Stomach (tissue), 9 donors: ENCODE data around the gene UPF1. TPM values are rescaled to one million over a fixed set of nuclear protein-coding genes. Genes with fewer than 3 reads are reported as not detected.

ENCODE experiments used
- DNase-seq, 2 donors: peaks; one replicate each; pipeline versions ENCODE4 v3.0.0 to v3.0.0-alpha.2; 2013 to 2019
- H3K27ac ChIP-seq, 5 donors: fragments of 200-600 bp in 4 of 5; sonication (generic) in 4 of 5; one replicate each; pipeline ENCODE4 v1.5.1; 2013 to 2019; ENCODE audit warnings: mild to moderate bottlenecking in 1 of 5, moderate library complexity in 1 of 5
- H3K27me3 ChIP-seq, 3 donors: fragments of 200-600 bp; sonication (generic); one replicate each; pipeline ENCODE4 v1.5.1; 2017 to 2019; ENCODE audit warnings: mixed run types in 1 of 3
- H3K36me3 ChIP-seq, 4 donors: fragments of 200-600 bp; sonication (generic); 1 replicate in 3 of 4; 2 replicates in 1 of 4; pipeline ENCODE4 v1.5.1; 2016 to 2019
- H3K4me1 ChIP-seq, 4 donors: fragments of 200-600 bp; sonication (generic); one replicate each; pipeline ENCODE4 v1.5.1; 2016 to 2019
- H3K4me3 ChIP-seq, 4 donors: fragments of 200-600 bp; sonication (generic) in 3 of 4; one replicate each; pipeline ENCODE4 v1.5.1; 2016 to 2019; ENCODE audit warnings: mild to moderate bottlenecking in 1 of 4
- H3K9me3 ChIP-seq, 4 donors: fragments of 200-600 bp; sonication (generic); one replicate each; pipeline ENCODE4 v1.5.1; 2016 to 2019
- CTCF ChIP-seq, 7 experiments: fragments of 450-650 bp in 4 of 7; fragments of 200-600 bp in 3 of 7; sonication (generic) in 3 of 7; IDR thresholded peaks; one replicate each; pipeline ENCODE4 v1.5.1; 2016 to 2019; ENCODE audit warnings: antibody characterized with exemption in 7 of 7, control low read depth in 2 of 7, mild to moderate bottlenecking in 1 of 7
- EP300 ChIP-seq: sonication (generic); formaldehyde crosslinking; IDR thresholded peaks from one replicate; pipeline ENCODE4 v1.6.1; 2017; ENCODE audit warnings: antibody characterized with exemption
- POLR2A ChIP-seq, 4 donors: fragments of 450-650 bp; IDR thresholded peaks; one replicate each; pipeline ENCODE4 v1.6.1; 2016; ENCODE audit warnings: antibody characterized with exemption in 4 of 4, control low read depth in 2 of 4, mild to moderate bottlenecking in 1 of 4, moderate library complexity in 1 of 4
- POLR2AphosphoS5 ChIP-seq, 3 donors: sonication (generic); formaldehyde crosslinking; IDR thresholded peaks; one replicate each; pipeline ENCODE4 v1.6.1; 2016; ENCODE audit warnings: antibody characterized with exemption in 3 of 3
- WGBS, 5 donors: extraction: QIAGEN DNeasy Blood & Tissue Kit in 3 of 5; methylation state at CpG; one replicate each; pipeline versions ENCODE4 v1.1.5 to v1.1.7; 2013 to 2018; 5-methylcytosine and 5-hydroxymethylcytosine counted together
- intact Hi-C: fragments of 100-400 bp; cut with DNase I; formaldehyde crosslinking; loops from one replicate; pipeline ENCODE4 v1.15.1; 2023; ENCODE audit warnings: low total_unique reads
- polyA plus RNA-seq, 3 donors: library from polyadenylated mRNA; stranded (reverse); fragments of 200-250 nt; gene quantifications; one replicate each; pipeline ENCODE4 v1.2.3, GENCODE V29; 2013
- total RNA-seq, 5 donors: library from RNA; depleted of rRNA; stranded (reverse); fragments of >200 nt; gene quantifications; one replicate each; pipeline versions ENCODE4 v1.1.0 to v1.2.3, GENCODE V29; 2014 to 2016
- donor health status: healthy with polysubstance abuse.
- donor health status: Bipolar disorder and iron deficiency.
- donor health status: healthy.

Gene UPF1
- total and polyA plus RNA-seq, 8 donors, result 26.3 to 111 (median 38.7) TPM

GRCh38 chr19:18855647-18856384 lies 24.1 kb downstream of the UPF1 start:
- H3K27ac ChIP-seq, result no peak overlapping the region
- H3K36me3 ChIP-seq, result peaks cover 99 to 100% (median 100%) of the 10 kb centered on the region in 4 donors
- no peaks in the 10 kb centered on the region for H3K27me3 ChIP-seq
- no peaks in the 10 kb centered on the region for H3K9me3 ChIP-seq
- H3K4me1 ChIP-seq, result peaks cover 0 to 12% (median 8%) of the 10 kb centered on the region in 4 donors
- WGBS, 5 donors, result 87 to 95% (median 92%) methylated on average over 21 to 27 of the region's 27 CpGs
- DNase-seq, result no peak
- TF ChIP-seq POLR2A (IDR thresholded peaks at IDR 0.05) (no peak), CTCF (IDR thresholded peaks at IDR 0.05) (no peak), POLR2AphosphoS5 (IDR thresholded peaks at IDR 0.05) (no peak), EP300 (no peak)
- H3K4me3 ChIP-seq, result no peak overlapping the region
- intact Hi-C loops, result no loop called here

GRCh38 chr19:18856385-18857126 lies 24.8 kb downstream of the UPF1 start:
- intact Hi-C loops, result no loop called here
- no peaks in the 10 kb centered on the region for H3K9me3 ChIP-seq
- H3K4me1 ChIP-seq, result peaks cover 0 to 13% (median 7%) of the 10 kb centered on the region in 4 donors
- H3K27me3 ChIP-seq, result no peaks in the 10 kb centered on the region
- DNase-seq, result peak in 1 of 2 donors; percentile 57
- H3K4me3 ChIP-seq, result no peak overlapping the region
- H3K27ac ChIP-seq, result no peak overlapping the region
- WGBS, 5 donors, result 85 to 90% (median 87%) methylated on average over 22 of the region's 22 CpGs
- peaks cover 99 to 100% (median 100%) of the 10 kb centered on the region in 4 donors for H3K36me3 ChIP-seq
- TF ChIP-seq POLR2AphosphoS5 (IDR thresholded peaks at IDR 0.05) (no peak), CTCF (IDR thresholded peaks at IDR 0.05) (peak in 1 of 7 experiments; percentile 6)

GRCh38 chr19:18857223-18857622 lies 25.5 kb downstream of the UPF1 start:
- intact Hi-C loops, result no loop called here
- Histone ChIP-seq H3K9me3 (no peaks in the 10 kb centered on the region), H3K27ac (no peak overlapping the region), H3K27me3 (no peaks in the 10 kb centered on the region), H3K4me1 (peaks cover 0 to 13% (median 7%) of the 10 kb centered on the region in 4 donors), H3K36me3 (peaks cover 99 to 100% (median 100%) of the 10 kb centered on the region in 4 donors), H3K4me3 (no peak overlapping the region)
- TF ChIP-seq EP300, result no peak
- TF ChIP-seq CTCF (IDR thresholded peaks at IDR 0.05), result no peak
- WGBS, 5 donors, result 91 to 99% (median 94%) methylated on average over 10 to 13 of the region's 13 CpGs
- DNase-seq, result no peak

GRCh38 chr19:18858906-18859646 lies 27.3 kb downstream of the UPF1 start:
- intact Hi-C loops, result no loop called here
- no peaks in the 10 kb centered on the region for H3K9me3 ChIP-seq
- peaks cover 0 to 13% (median 7%) of the 10 kb centered on the region in 4 donors for H3K4me1 ChIP-seq
- no peaks in the 10 kb centered on the region for H3K27me3 ChIP-seq
- no peak overlapping the region for H3K27ac ChIP-seq
- no peak overlapping the region for H3K4me3 ChIP-seq
- DNase-seq, result no peak
- WGBS, 5 donors, result 89 to 92% (median 91%) methylated on average over 18 to 21 of the region's 21 CpGs
- peaks cover 98 to 100% (median 100%) of the 10 kb centered on the region in 4 donors for H3K36me3 ChIP-seq
- TF ChIP-seq EP300 (no peak), POLR2AphosphoS5 (IDR thresholded peaks at IDR 0.05) (no peak), POLR2A (IDR thresholded peaks at IDR 0.05) (no peak), CTCF (IDR thresholded peaks at IDR 0.05) (no peak)
